ENCODE data around the gene TMEM132A.

DNA sequence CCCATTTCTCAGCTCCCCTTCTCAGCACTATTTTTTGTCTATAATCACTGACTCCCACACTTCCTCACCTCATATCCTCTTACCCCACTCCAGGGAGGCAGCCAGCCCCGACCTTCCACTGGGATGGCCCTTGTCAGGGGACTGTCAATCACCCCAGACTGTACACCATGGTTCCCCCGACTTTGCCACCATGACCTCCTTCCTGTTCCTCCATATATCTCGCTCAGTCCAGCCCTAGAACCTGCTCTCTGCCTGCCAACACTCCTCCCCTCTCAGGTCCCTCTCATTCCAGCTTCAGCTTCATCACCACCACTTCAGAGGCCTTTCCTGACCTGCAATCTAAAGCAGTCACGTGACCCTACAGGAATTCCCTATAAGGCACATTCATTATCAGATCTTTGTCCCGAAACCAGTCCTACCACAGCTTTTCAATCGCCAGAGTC lies 34.4 kb upstream of the TMEM132A start:
- TF ChIP-seq, protein P1, sequence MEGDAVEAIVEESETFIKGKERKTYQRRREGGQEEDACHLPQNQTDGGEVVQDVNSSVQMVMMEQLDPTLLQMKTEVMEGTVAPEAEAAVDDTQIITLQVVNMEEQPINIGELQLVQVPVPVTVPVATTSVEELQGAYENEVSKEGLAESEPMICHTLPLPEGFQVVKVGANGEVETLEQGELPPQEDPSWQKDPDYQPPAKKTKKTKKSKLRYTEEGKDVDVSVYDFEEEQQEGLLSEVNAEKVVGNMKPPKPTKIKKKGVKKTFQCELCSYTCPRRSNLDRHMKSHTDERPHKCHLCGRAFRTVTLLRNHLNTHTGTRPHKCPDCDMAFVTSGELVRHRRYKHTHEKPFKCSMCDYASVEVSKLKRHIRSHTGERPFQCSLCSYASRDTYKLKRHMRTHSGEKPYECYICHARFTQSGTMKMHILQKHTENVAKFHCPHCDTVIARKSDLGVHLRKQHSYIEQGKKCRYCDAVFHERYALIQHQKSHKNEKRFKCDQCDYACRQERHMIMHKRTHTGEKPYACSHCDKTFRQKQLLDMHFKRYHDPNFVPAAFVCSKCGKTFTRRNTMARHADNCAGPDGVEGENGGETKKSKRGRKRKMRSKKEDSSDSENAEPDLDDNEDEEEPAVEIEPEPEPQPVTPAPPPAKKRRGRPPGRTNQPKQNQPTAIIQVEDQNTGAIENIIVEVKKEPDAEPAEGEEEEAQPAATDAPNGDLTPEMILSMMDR (IDR thresholded peaks at IDR 0.05), result no peak
- no peak for TF ChIP-seq POLR2A (IDR thresholded peaks at IDR 0.05)
- no peak for TF ChIP-seq POLR2AphosphoS5 (IDR thresholded peaks at IDR 0.05; ENCODE audit: insufficient read depth in 1 of 2, low read depth in 1 of 2)

Data from vagina (tissue), 2 donors.